ENCODE results near the gene SPECC1L. TPM values are rescaled to one million over a fixed set of nuclear protein-coding genes. Genes with fewer than 3 reads are reported as not detected.
A peak's percentile ranks its signal among the peaks of the same experiment; 100 is the strongest.

Gene SPECC1L
- total RNA-seq: 10 to 100 TPM; 39.6 to 63.2 TPM

- Histone ChIP-seq H3K27me3 (replicated peaks; ENCODE audit: insufficient read depth) (no peaks in the 10 kb centered on the region), H3K4me1 (replicated peaks) (peaks cover 15% of the 10 kb centered on the region), H3K9me3 (no peaks in the 10 kb centered on the region), H3K27ac (peak within 1 kb of the TSS; percentile 85 to 91), H3K4me3 (peak within 1 kb of the TSS; percentile 64 to 94), H3K36me3 (no peaks in the 10 kb centered on the region)
- under 1% methylated on average over 76 of the region's 89 CpGs for WGBS
- intact Hi-C loops (cut with DNase I): loop anchor here (10.0 kb wide), 1 partner anchor 254 kb away; no protein-coding TSS in a partner anchor
- peak; percentile 88 for DNase-seq (ENCODE audit: low spot score)
- TF ChIP-seq CTCF (IDR thresholded peaks at IDR 0.05) (peak in 3 of 4 experiments; percentile 48 to 66 (median 57)), POLR2A (IDR thresholded peaks at IDR 0.05) (peak; percentile 88), POLR2AphosphoS5 (IDR thresholded peaks at IDR 0.05) (peak; percentile 80)
Measured at GRCh38 chr22:24270556-24271385, at the start of gene SPECC1L. Gene SPECC1L, plus strand, starts transcription at chr22:24270831. Its CDS starts 31,401 bp downstream, at chr22:24302232.

GRCh38 chr22:24224468-24224867, 46.2 kb upstream of the SPECC1L start:
- no peak for DNase-seq (ENCODE audit: low spot score)
- H3K36me3 ChIP-seq: no peaks in the 10 kb centered on the region
- no peak overlapping the region for H3K27ac ChIP-seq
- no peaks in the 10 kb centered on the region for H3K27me3 ChIP-seq (replicated peaks; ENCODE audit: insufficient read depth)
- no peak for TF ChIP-seq POLR2AphosphoS5 (IDR thresholded peaks at IDR 0.05)
- TF ChIP-seq POLR2A (IDR thresholded peaks at IDR 0.05): no peak
- TF ChIP-seq CTCF (IDR thresholded peaks at IDR 0.05): no peak
- H3K4me1 ChIP-seq (replicated peaks): no peaks in the 10 kb centered on the region
- no peak overlapping the region for H3K4me3 ChIP-seq
- no peaks in the 10 kb centered on the region for H3K9me3 ChIP-seq
- 100% methylated on average over 1 of the region's 1 CpG for WGBS
- intact Hi-C loops (cut with DNase I): no loop called here

GRCh38 chr22:24225044-24225601, 45.5 kb upstream of the SPECC1L start:
- Histone ChIP-seq H3K27me3 (replicated peaks; ENCODE audit: insufficient read depth) (no peaks in the 10 kb centered on the region), H3K9me3 (no peaks in the 10 kb centered on the region), H3K27ac (no peak overlapping the region), H3K4me1 (replicated peaks) (no peaks in the 10 kb centered on the region), H3K36me3 (no peaks in the 10 kb centered on the region), H3K4me3 (no peak overlapping the region)
- intact Hi-C loops (cut with DNase I): no loop called here
- TF ChIP-seq POLR2A (IDR thresholded peaks at IDR 0.05) (no peak), CTCF (IDR thresholded peaks at IDR 0.05) (no peak), POLR2AphosphoS5 (IDR thresholded peaks at IDR 0.05) (no peak)
- no peak for DNase-seq (ENCODE audit: low spot score)
- WGBS: 77% methylated on average over 14 of the region's 14 CpGs

GRCh38 chr22:24225951-24226350, 44.7 kb upstream of the SPECC1L start:
- intact Hi-C loops (cut with DNase I): no loop called here
- no peaks in the 10 kb centered on the region for H3K27me3 ChIP-seq (replicated peaks; ENCODE audit: insufficient read depth)
- H3K4me1 ChIP-seq (replicated peaks): no peaks in the 10 kb centered on the region
- H3K4me3 ChIP-seq: no peak overlapping the region
- no peaks in the 10 kb centered on the region for H3K36me3 ChIP-seq
- TF ChIP-seq CTCF (IDR thresholded peaks at IDR 0.05): no peak
- no peak for TF ChIP-seq POLR2A (IDR thresholded peaks at IDR 0.05)
- no peak for TF ChIP-seq POLR2AphosphoS5 (IDR thresholded peaks at IDR 0.05)
- H3K9me3 ChIP-seq: no peaks in the 10 kb centered on the region
- WGBS: 91% methylated on average over 14 of the region's 14 CpGs
- H3K27ac ChIP-seq: no peak overlapping the region
- DNase-seq (ENCODE audit: low spot score): no peak

All from prostate gland (tissue), 2 donors.